Left lung (tissue), 10 donors: ENCODE measurements around the gene CFAP299. TPM values are rescaled to one million over a fixed set of nuclear protein-coding genes. Genes with fewer than 3 reads are reported as not detected.
A peak's percentile ranks its signal among the peaks of the same experiment; 100 is the strongest.
"Not testable (repeated sequence)": the region's sequence is repeated elsewhere in the genome, so short reads cannot be mapped to it uniquely, and the experiment has no call there.

Experiments
- ATAC-seq: fragments of 200-7000 bp; cut with Tn5 transposase; one replicate; pipeline ENCODE4 v1.9.1; 2020; ENCODE audit warnings: moderate library complexity
- DNase-seq, 4 donors: peaks; one replicate each; pipeline ENCODE4 v3.0.0-alpha.2; 2013 to 2020
- H3K27ac ChIP-seq, 2 donors: fragments of 200-600 bp; sonication (generic) in 1 of 2; one replicate each; pipeline versions ENCODE4 v1.5.0 to v1.8.0; 2020 to 2021
- H3K27me3 ChIP-seq, 2 donors: fragments of 200-600 bp; sonication (generic) in 1 of 2; one replicate each; pipeline versions ENCODE4 v1.5.0 to v1.8.0; 2020 to 2021
- H3K36me3 ChIP-seq, 2 donors: fragments of 200-600 bp; sonication (generic) in 1 of 2; one replicate each; pipeline versions ENCODE4 v1.5.0 to v1.8.0; 2020 to 2021
- H3K4me1 ChIP-seq, 2 donors: fragments of 200-600 bp; one replicate each; pipeline ENCODE4 v1.8.0; 2021
- H3K4me3 ChIP-seq, 2 donors: fragments of 200-600 bp; sonication (generic) in 1 of 2; one replicate each; pipeline versions ENCODE4 v1.5.0 to v1.8.0; 2020 to 2021; ENCODE audit warnings: mild to moderate bottlenecking in 1 of 2
- H3K9me3 ChIP-seq, 2 donors: fragments of 200-600 bp; sonication (generic) in 1 of 2; one replicate each; pipeline versions ENCODE4 v1.5.0 to v1.8.0; 2020 to 2021
- CTCF ChIP-seq, 2 donors: fragments of 200-600 bp; sonication (generic) in 1 of 2; IDR thresholded peaks; one replicate each; pipeline versions ENCODE4 v1.5.0 to v1.8.0; 2021; ENCODE audit warnings: antibody characterized with exemption in 2 of 2
- intact Hi-C, 2 donors: fragments of 100-400 bp; cut with DNase I; formaldehyde crosslinking; loops; one replicate each; pipeline versions ENCODE4 v1.11.2 to v1.14.2; 2022
- polyA plus RNA-seq, 6 donors: library from polyadenylated mRNA; unstranded; fragments of 120-200 nt; gene quantifications; one replicate each; pipeline ENCODE4 v1.2.1, GENCODE V29; 2013; ENCODE audit not compliant: insufficient read length in 6 of 6
- total RNA-seq, 2 donors: library from RNA; stranded (reverse); fragmentation: NEBNext Ultra II Directional; extraction: Animal tissue kit (Norgen Biotek cat#: 25700); gene quantifications; one replicate each; pipeline ENCODE4 v1.2.1, GENCODE V29; 2021
- donor health status: DM: no; HTN: yes; CAD: no.
- donor health status: DM: no; HTN: no; CAD: no.

The CFAP299 gene
- total and polyA plus RNA-seq, 8 donors: 1.2 to 2.3 (median 1.6) TPM; not detected in 1

GRCh38 chr4:80425124-80426100 lies 89.9 kb downstream of the CFAP299 start:
- Histone ChIP-seq H3K4me3 (no peak overlapping the region), H3K27ac (no peak overlapping the region), H3K4me1 (no peaks in the 10 kb centered on the region), H3K27me3 (no peaks in the 10 kb centered on the region), H3K9me3 (no peaks in the 10 kb centered on the region), H3K36me3 (no peaks in the 10 kb centered on the region)
- TF ChIP-seq CTCF (IDR thresholded peaks at IDR 0.05): no peak
- intact Hi-C loops: no loop called here
- DNase-seq (no peak), ATAC-seq (no peak)

- no peak for ATAC-seq
- H3K9me3 ChIP-seq: no peaks in the 10 kb centered on the region
- intact Hi-C loops: no loop called here
- no peak for TF ChIP-seq CTCF (IDR thresholded peaks at IDR 0.05)
- H3K36me3 ChIP-seq: no peaks in the 10 kb centered on the region
- no peak overlapping the region for H3K27ac ChIP-seq
- DNase-seq: no peak
- H3K27me3 ChIP-seq: no peaks in the 10 kb centered on the region
- no peaks in the 10 kb centered on the region for H3K4me1 ChIP-seq
- no peak overlapping the region for H3K4me3 ChIP-seq
These were observed 95.9 kb downstream of the CFAP299 start for GRCh38 chr4:80431203-80431965.

GRCh38 chr4:80434238-80434637 lies 98.7 kb downstream of the CFAP299 start:
- Histone ChIP-seq H3K36me3 (no peaks in the 10 kb centered on the region), H3K4me1 (no peaks in the 10 kb centered on the region), H3K27ac (no peak overlapping the region), H3K27me3 (no peaks in the 10 kb centered on the region), H3K4me3 (no peak overlapping the region), H3K9me3 (no peaks in the 10 kb centered on the region)
- DNase-seq (no peak), ATAC-seq (no peak)
- no peak for TF ChIP-seq CTCF (IDR thresholded peaks at IDR 0.05)
- intact Hi-C loops: no loop called here

- H3K27ac ChIP-seq: no peak overlapping the region
- H3K9me3 ChIP-seq: peaks cover 0 to 5% of the 10 kb centered on the region in 2 donors
- peaks cover 0 to 3% of the 10 kb centered on the region in 2 donors for H3K4me1 ChIP-seq
- ATAC-seq (no peak), DNase-seq (no peak)
- no peak overlapping the region for H3K4me3 ChIP-seq
- no peaks in the 10 kb centered on the region for H3K27me3 ChIP-seq
- no peaks in the 10 kb centered on the region for H3K36me3 ChIP-seq
- TF ChIP-seq CTCF (IDR thresholded peaks at IDR 0.05): no peak
- intact Hi-C loops: no loop called here
These were observed 102.5 kb downstream of the CFAP299 start for GRCh38 chr4:80438016-80438415.

GRCh38 chr4:80439294-80440061 lies 103.9 kb downstream of the CFAP299 start:
- H3K4me1 ChIP-seq, H3K27me3 ChIP-seq, H3K9me3 ChIP-seq, H3K4me3 ChIP-seq, H3K36me3 ChIP-seq, H3K27ac ChIP-seq, intact Hi-C loops: not testable (repeated sequence)
- ATAC-seq (peak; percentile 74), DNase-seq (peak in 2 of 4 donors; percentile 34 to 59)
